Panc1 (cell line): Measurements from ENCODE around the gene PRR5L. TPM values are rescaled to one million over a fixed set of nuclear protein-coding genes. Genes with fewer than 3 reads are reported as not detected.

Experiments
- ATAC-seq: fragments of 200-7000 bp; cut with Tn5 transposase; 2 replicates; pipeline ENCODE4 v1.9.1; 2020; ENCODE audit warnings: mild to moderate bottlenecking, moderate library complexity
- BruUV-seq: library from RNA; stranded (reverse); fragments of 400-500 nt; replicated peaks from 2 replicates; lab custom pipeline; 2021; lab: Mats Ljungman, UMichigan
- CTCF ChIA-PET: fragments of 300-600 bp; sonication (Branson Sonifier 250); formaldehyde crosslinking; loops from one replicate; lab custom pipeline; 2022; ENCODE audit warnings: antibody characterized with exemption; lab: Charles Lee
- POLR2A ChIA-PET: fragments of 300-600 bp; sonication (Branson Sonifier 250); formaldehyde crosslinking; loops from one replicate; lab custom pipeline; 2022; ENCODE audit warnings: antibody characterized with exemption; lab: Charles Lee
- DNase-seq: peaks from one replicate; pipeline ENCODE4 v3.0.0-alpha.2; 2010; ENCODE audit warnings: low read depth, low spot score
- H3K27ac ChIP-seq: 2 replicates; pipeline ENCODE4 v1.5.1; 2011; ENCODE audit warnings: mild to moderate bottlenecking, low read length, inconsistent platforms
- H3K27me3 ChIP-seq: fragments of 200-500 bp; sonication (Bioruptor generic); 2 replicates; pipeline ENCODE4 v1.6.0; 2014; ENCODE audit warnings: low read length, inconsistent platforms; ENCODE audit not compliant: control insufficient read depth, insufficient read depth
- H3K36me3 ChIP-seq: fragments of 200-500 bp; sonication (Bioruptor generic); 2 replicates; pipeline ENCODE4 v1.5.1; 2014; ENCODE audit warnings: inconsistent platforms, mild to moderate bottlenecking, low read length, moderate library complexity; ENCODE audit not compliant: control insufficient read depth, insufficient read depth
- H3K4me1 ChIP-seq: 2 replicates; pipeline ENCODE4 v1.5.1; 2011; ENCODE audit warnings: inconsistent platforms, mild to moderate bottlenecking, low read length, moderate library complexity; ENCODE audit not compliant: control insufficient read depth, insufficient read depth
- H3K4me3 ChIP-seq, 2 experiments: 2 replicates each; pipeline ENCODE4 v1.5.1; 2011 to 2012; ENCODE audit warnings: low read depth in 2 of 2, low read length in 2 of 2, mild to moderate bottlenecking in 2 of 2, inconsistent platforms in 1 of 2, moderate library complexity in 1 of 2
- H3K9me3 ChIP-seq: fragments of 200-500 bp; sonication (Bioruptor generic); 2 replicates; pipeline ENCODE4 v1.5.1; 2014; ENCODE audit warnings: low read depth, mild to moderate bottlenecking, inconsistent platforms, low read length, moderate library complexity; ENCODE audit not compliant: control insufficient read depth, insufficient read depth
- POLR2AphosphoS5 ChIP-seq: IDR thresholded peaks from 2 replicates; pipeline ENCODE4 v1.6.1; 2012; ENCODE audit warnings: mild to moderate bottlenecking, low read depth, low read length, moderate library complexity
- REST ChIP-seq, 2 experiments: IDR thresholded peaks; 2 replicates each; pipeline ENCODE4 v1.6.1; 2011 to 2012; ENCODE audit warnings: low read depth in 2 of 2, control low read depth in 1 of 2, low read length in 1 of 2, mild to moderate bottlenecking in 1 of 2, moderate library complexity in 1 of 2; ENCODE audit not compliant: insufficient read depth in 1 of 2
- SIN3A ChIP-seq: IDR thresholded peaks from 2 replicates; pipeline ENCODE4 v1.6.1; 2012; ENCODE audit warnings: low read depth, mild to moderate bottlenecking, low read length, moderate library complexity, borderline replicate concordance; ENCODE audit not compliant: insufficient read depth
- TCF7L2 ChIP-seq: IDR thresholded peaks from 2 replicates; pipeline ENCODE4 v1.6.1; 2011; ENCODE audit warnings: mild to moderate bottlenecking, low read depth, low read length, inconsistent platforms
- in situ Hi-C: cut with HindIII; loops from 2 replicates; pipeline ENCODE4 v1.10.0; 2016; ENCODE audit warnings: low sequenced_read_pairs, low pct_unique_long_range_greater_than_20kb
- intact Hi-C: fragments of 100-400 bp; cut with micrococcal nuclease; formaldehyde crosslinking; loops from one replicate; pipeline ENCODE4 v1.10.0; 2022; ENCODE audit not compliant: unreplicated experiment
- total RNA-seq: library from RNA; stranded (reverse); gene quantifications from one replicate; pipeline ENCODE4 v1.2.1, GENCODE V29; 2021; ENCODE audit not compliant: unreplicated experiment
- TF ChIP-seq, protein P1 (sequence below): fragments of 450-650 bp; IDR thresholded peaks from 2 replicates; pipeline ENCODE4 v1.5.1; 2017; ENCODE audit warnings: mild to moderate bottlenecking

Gene PRR5L
- total RNA-seq, 1 experiment from 2014 or later = 0.36 TPM

DNA sequence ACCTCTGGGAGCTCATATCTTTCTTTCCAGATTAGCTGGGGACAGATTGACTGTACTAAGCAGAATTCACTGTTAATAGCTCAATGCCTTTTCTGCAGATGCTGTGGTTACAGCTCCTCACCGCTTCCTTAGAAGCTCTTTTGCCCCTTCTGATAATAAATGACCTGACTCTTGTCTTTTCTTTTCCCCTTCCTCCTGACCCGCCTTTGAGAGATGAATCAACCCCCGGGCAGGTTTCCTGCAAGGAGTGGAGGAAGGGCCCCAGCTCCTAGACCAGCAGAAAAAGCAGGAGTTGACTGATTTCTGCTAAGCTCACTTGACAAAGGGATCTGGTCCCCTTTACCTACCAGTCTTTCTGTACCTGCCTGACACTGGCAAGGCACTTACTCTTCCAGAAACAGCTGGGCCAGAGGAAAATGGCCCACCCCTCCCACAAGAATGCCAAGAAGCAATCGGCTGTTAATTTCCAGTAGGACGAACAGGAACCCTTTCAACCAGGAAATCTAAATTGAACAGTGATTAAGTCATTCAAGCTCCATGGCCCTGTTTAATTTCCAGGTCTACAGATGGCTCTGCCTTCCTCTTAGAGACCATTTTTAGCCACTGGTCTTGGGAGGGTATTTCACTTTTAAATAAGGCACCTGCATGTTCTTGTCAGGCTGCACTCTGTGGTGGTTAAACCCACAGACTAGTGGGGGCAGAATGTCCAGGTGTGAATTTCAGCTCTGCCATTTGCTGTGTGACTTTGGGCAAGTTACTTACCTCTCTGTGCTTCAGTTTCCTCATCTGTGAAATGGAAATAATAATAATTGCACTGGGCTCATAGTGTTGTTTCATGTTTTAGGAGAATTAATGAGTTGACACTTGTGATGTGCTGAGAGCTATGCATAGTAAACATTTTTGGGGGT is 67.5 kb downstream of the PRR5L start:
- no TSS peak for BruUV-seq
- intact Hi-C loops = no loop called here
- Histone ChIP-seq H3K4me1 (no peaks in the 10 kb centered on the region), H3K27me3 (peaks cover 29% of the 10 kb centered on the region), H3K27ac (no peak overlapping the region), H3K36me3 (no peaks in the 10 kb centered on the region), H3K9me3 (no peaks in the 10 kb centered on the region), H3K4me3 (no peak overlapping the region)
- CTCF ChIA-PET = interaction anchor here (0.6 kb wide), 1 partner anchor 332 kb away, joined by 3 read pairs; no protein-coding TSS in a partner anchor
- POLR2A ChIA-PET = interaction anchor here (0.5 kb wide), 1 partner anchor 160 kb away, joined by 3 read pairs; no protein-coding TSS in a partner anchor
- no peak for TF ChIP-seq REST (IDR thresholded peaks at IDR 0.05; ENCODE audit: insufficient read depth in 1 of 2, low read depth in 2 of 2, low read length in 1 of 2)
- TF ChIP-seq POLR2AphosphoS5 = no peak
- in situ Hi-C loops = no loop called here
- ATAC-seq = no peak
- no peak for DNase-seq

DNA sequence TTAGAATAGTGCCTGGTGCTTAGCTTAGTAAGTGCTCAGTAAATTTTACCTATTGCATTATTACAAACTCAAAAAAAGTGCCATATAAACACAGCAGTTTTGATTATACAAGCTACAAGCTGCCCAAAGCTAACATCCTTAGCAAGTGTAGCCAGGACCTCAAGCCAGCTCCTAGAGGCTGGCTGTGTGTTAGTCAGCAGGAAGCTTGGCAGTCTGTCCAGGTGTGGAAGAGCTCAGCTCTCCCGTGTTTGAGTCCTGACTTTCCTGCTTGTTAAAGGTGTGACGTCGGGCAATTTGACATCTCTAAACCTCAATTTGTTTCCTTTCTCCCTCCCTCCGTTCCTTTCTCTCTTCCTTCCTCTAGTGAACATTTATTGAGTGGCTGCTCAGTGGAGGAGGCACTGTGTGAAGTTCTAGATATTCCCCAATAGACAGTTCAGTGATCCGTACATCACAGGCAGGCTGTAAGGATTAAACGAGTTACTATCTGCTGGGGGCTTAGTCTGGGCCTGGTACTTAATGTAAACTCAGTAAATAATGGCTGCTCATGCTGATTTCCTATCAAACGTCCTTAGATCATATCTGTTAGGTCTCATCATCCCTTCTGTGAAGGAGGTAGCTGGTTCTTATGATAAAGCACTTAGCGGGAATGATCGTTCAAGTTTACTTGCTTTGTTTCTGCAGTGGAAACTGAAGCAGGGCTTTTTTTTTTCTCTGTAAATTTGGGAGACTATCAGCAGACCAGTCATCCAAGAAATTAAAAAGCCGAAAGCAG is 68.7 kb downstream of the PRR5L start:
- POLR2A ChIA-PET = interaction anchor here (0.5 kb wide), 1 partner anchor 159 kb away, joined by 3 read pairs; no protein-coding TSS in a partner anchor
- CTCF ChIA-PET = no interaction called here
- H3K27me3 ChIP-seq = peaks cover 29% of the 10 kb centered on the region
- no peak overlapping the region for H3K27ac ChIP-seq
- in situ Hi-C loops = no loop called here
- BruUV-seq = no TSS peak
- TF ChIP-seq, protein P1, sequence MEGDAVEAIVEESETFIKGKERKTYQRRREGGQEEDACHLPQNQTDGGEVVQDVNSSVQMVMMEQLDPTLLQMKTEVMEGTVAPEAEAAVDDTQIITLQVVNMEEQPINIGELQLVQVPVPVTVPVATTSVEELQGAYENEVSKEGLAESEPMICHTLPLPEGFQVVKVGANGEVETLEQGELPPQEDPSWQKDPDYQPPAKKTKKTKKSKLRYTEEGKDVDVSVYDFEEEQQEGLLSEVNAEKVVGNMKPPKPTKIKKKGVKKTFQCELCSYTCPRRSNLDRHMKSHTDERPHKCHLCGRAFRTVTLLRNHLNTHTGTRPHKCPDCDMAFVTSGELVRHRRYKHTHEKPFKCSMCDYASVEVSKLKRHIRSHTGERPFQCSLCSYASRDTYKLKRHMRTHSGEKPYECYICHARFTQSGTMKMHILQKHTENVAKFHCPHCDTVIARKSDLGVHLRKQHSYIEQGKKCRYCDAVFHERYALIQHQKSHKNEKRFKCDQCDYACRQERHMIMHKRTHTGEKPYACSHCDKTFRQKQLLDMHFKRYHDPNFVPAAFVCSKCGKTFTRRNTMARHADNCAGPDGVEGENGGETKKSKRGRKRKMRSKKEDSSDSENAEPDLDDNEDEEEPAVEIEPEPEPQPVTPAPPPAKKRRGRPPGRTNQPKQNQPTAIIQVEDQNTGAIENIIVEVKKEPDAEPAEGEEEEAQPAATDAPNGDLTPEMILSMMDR = no peak
- TF ChIP-seq REST (IDR thresholded peaks at IDR 0.05; ENCODE audit: insufficient read depth in 1 of 2, low read depth in 2 of 2, low read length in 1 of 2) (no peak), SIN3A (no peak), TCF7L2 (no peak), POLR2AphosphoS5 (no peak)
- no peaks in the 10 kb centered on the region for H3K36me3 ChIP-seq
- DNase-seq = no peak
- intact Hi-C loops = no loop called here
- H3K9me3 ChIP-seq = no peaks in the 10 kb centered on the region
- no peak overlapping the region for H3K4me3 ChIP-seq
- no peak for ATAC-seq
- no peaks in the 10 kb centered on the region for H3K4me1 ChIP-seq
